OCI-LY3 (cell line): ENCODE results near the gene CROCC.
"Not testable (repeated sequence)": the region's sequence is repeated elsewhere in the genome, so short reads cannot be mapped to it uniquely, and the experiment has no call there.

Source experiments
- H2AFZ ChIP-seq: fragments of 200-600, 300-600 bp; shearing (Covaris generic); 2 replicates; pipeline ENCODE4 v1.6.0; 2014; ENCODE audit warnings: antibody characterized with exemption, low read depth, low read length
- H3K27ac ChIP-seq: fragments of 200-600, 300-600 bp; sonication (generic); 2 replicates; pipeline ENCODE4 v1.5.1; 2014; ENCODE audit warnings: mild to moderate bottlenecking, low read length, moderate library complexity, mixed read lengths
- H3K27me3 ChIP-seq: fragments of 200-600, 300-600 bp; sonication (generic); 2 replicates; pipeline ENCODE4 v1.6.1; 2014; ENCODE audit warnings: low read depth, low read length, mixed read lengths
- H3K36me3 ChIP-seq: fragments of 200-600, 300-600 bp; sonication (generic); replicated peaks from 2 replicates; pipeline ENCODE3; 2014; ENCODE audit warnings: low read depth, low read length, mixed read lengths
- H3K4me1 ChIP-seq: fragments of 300-600, 200-600 bp; sonication (generic); 2 replicates; pipeline ENCODE4 v1.6.1; 2014; ENCODE audit warnings: low read length, mixed read lengths
- H3K4me2 ChIP-seq: fragments of 200-600, 300-600 bp; sonication (generic); 2 replicates; pipeline ENCODE4 v1.6.1; 2014; ENCODE audit warnings: low read length, mixed read lengths
- H3K4me3 ChIP-seq: fragments of 300-600, 200-600 bp; sonication (generic); 2 replicates; pipeline ENCODE4 v1.5.1; 2014; ENCODE audit warnings: antibody characterized with exemption, mild to moderate bottlenecking, low read length, moderate library complexity
- H3K79me2 ChIP-seq: fragments of 300-600, 200-600 bp; shearing (Covaris generic); 2 replicates; pipeline ENCODE4 v1.6.1; 2014; ENCODE audit warnings: mild to moderate bottlenecking, low read length, mixed read lengths
- H3K9ac ChIP-seq: fragments of 300-600, 200-600 bp; shearing (Covaris generic); 2 replicates; pipeline ENCODE4 v1.6.0; 2014; ENCODE audit warnings: mild to moderate bottlenecking, low read length, moderate library complexity
- H3K9me3 ChIP-seq: fragments of 200-600, 300-600 bp; shearing (Covaris generic); 2 replicates; pipeline ENCODE4 v1.6.1; 2014; ENCODE audit warnings: low read length, mixed read lengths; ENCODE audit not compliant: insufficient read depth
- H4K20me1 ChIP-seq: fragments of 200-600, 300-600 bp; sonication (generic); 2 replicates; pipeline ENCODE4 v1.6.1; 2016; ENCODE audit warnings: low read length, mixed read lengths; ENCODE audit not compliant: insufficient read depth
- EZH2phosphoT487 ChIP-seq: fragments of 200-600 bp; shearing (Covaris generic); IDR thresholded peaks from 2 replicates; pipeline ENCODE4 v1.6.1; 2018; ENCODE audit warnings: antibody characterized with exemption, mixed run types, low read depth
- TF ChIP-seq, protein P1 (sequence below): fragments of 200-600, 300-600 bp; sonication (generic); IDR thresholded peaks from 2 replicates; pipeline ENCODE4 v1.5.1; 2014; ENCODE audit warnings: antibody characterized with exemption, low read length, low read depth

The CROCC gene

DNA sequence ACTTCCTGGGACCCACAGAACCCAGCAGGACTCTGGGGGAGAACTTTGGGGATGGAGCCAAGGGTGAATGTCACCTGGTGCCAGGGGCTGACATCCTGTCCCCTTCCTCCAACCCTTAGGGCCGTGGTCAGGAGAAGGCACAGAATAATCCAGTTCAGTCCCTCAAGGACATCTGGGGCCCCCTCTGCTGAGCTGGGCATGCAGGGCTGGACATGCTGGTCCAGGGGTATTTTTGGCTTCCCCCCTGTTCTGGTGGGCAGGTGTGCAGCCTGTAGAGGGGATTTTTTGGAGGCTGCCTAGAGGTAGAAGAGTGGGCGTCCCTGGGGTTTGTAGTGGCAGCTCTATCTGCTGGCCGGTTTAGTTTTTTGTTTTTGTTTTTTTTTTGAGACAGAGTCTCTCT lies 3.4 kb upstream of the CROCC start:
- H3K4me3 ChIP-seq, result no peak overlapping the region
- TF ChIP-seq, protein P1, sequence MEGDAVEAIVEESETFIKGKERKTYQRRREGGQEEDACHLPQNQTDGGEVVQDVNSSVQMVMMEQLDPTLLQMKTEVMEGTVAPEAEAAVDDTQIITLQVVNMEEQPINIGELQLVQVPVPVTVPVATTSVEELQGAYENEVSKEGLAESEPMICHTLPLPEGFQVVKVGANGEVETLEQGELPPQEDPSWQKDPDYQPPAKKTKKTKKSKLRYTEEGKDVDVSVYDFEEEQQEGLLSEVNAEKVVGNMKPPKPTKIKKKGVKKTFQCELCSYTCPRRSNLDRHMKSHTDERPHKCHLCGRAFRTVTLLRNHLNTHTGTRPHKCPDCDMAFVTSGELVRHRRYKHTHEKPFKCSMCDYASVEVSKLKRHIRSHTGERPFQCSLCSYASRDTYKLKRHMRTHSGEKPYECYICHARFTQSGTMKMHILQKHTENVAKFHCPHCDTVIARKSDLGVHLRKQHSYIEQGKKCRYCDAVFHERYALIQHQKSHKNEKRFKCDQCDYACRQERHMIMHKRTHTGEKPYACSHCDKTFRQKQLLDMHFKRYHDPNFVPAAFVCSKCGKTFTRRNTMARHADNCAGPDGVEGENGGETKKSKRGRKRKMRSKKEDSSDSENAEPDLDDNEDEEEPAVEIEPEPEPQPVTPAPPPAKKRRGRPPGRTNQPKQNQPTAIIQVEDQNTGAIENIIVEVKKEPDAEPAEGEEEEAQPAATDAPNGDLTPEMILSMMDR, result no peak
- TF ChIP-seq EZH2phosphoT487, result no peak
- H2AFZ ChIP-seq, result no peak overlapping the region
- no peaks in the 10 kb centered on the region for H3K9me3 ChIP-seq
- no peaks in the 10 kb centered on the region for H3K79me2 ChIP-seq
- H3K27ac ChIP-seq, result no peak overlapping the region
- H4K20me1 ChIP-seq, result no peaks in the 10 kb centered on the region
- peaks cover 8% of the 10 kb centered on the region for H3K4me1 ChIP-seq
- H3K9ac ChIP-seq, result no peak overlapping the region
- H3K4me2 ChIP-seq, result no peak overlapping the region
- no peaks in the 10 kb centered on the region for H3K36me3 ChIP-seq
- no peaks in the 10 kb centered on the region for H3K27me3 ChIP-seq

DNA sequence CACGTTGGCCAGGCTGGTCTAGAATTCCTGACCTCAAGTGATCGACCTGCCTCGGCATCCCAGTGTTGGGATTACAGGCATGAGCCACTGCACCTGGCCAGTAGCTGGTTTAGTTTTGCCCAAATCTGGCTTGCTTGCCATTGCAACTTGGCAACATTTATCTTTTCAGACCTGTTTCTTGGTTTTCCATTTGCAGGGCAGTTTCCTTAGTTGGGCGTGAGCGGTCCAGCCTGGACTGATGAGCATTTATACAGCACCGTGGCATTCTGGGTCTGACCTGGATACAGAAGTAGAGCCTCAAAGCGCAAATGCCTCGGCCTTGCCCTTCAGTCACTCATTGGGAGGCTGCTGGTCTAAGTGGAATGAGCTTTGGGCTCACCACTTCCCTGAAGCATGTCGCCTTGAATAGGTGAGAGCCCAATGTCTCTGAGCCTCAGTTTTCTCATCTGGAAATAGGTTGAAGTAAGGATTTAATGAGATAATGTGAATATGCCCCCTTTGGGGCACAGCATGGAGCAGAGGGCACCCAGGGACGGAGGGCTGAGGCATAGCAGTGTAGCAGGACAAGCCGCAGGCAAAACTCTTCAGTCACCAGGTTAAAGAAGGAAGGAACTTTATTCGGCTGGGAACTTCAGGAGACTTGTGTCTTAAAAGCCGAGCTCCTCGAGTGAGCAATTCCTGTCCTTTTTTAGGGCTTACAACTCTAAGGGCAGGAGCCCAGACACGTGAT lies 2.6 kb upstream of the CROCC start:
- H3K4me3 ChIP-seq, H3K79me2 ChIP-seq, H3K36me3 ChIP-seq, H4K20me1 ChIP-seq, H2AFZ ChIP-seq, H3K4me1 ChIP-seq, H3K4me2 ChIP-seq, H3K27me3 ChIP-seq, H3K9ac ChIP-seq, H3K27ac ChIP-seq, H3K9me3 ChIP-seq: not testable (repeated sequence)

DNA sequence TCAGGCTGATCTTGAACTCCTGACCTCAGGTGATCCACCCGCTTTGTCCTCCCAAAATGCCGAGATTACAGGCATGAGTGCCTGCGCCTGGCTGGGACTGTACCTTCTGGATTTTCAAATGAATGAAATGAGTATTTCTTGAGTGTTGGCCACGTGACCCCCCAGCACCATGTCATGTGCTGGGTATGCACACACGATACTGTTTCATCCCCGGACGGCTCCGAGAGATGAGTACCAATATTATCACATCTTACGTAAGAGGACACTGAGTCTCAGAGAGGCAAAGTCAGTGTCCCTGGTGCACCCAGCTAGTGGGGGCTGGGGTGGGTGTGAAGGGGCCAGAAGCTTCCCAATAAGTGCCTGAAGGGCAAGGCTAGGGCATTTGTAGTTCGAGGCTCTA lies 780 bp upstream of the CROCC start:
- Histone ChIP-seq H3K9me3 (no peaks in the 10 kb centered on the region), H3K79me2 (no peaks in the 10 kb centered on the region), H2AFZ (no peak overlapping the region; the same call in 1 of the 2 replicates), H3K4me3 (peak overlapping the region; percentile 83), H4K20me1 (no peaks in the 10 kb centered on the region), H3K36me3 (no peaks in the 10 kb centered on the region), H3K9ac (peak overlapping the region; percentile 50; the same call in 1 of the 2 replicates), H3K4me1 (0 out of 2 replicates have a peak, but pooled peaks cover 6% of the 10 kb centered on the region), H3K4me2 (peak overlapping the region; percentile 90), H3K27ac (no peak overlapping the region), H3K27me3 (no peaks in the 10 kb centered on the region)
- no peak for TF ChIP-seq EZH2phosphoT487
- TF ChIP-seq, protein P1, result no peak

DNA sequence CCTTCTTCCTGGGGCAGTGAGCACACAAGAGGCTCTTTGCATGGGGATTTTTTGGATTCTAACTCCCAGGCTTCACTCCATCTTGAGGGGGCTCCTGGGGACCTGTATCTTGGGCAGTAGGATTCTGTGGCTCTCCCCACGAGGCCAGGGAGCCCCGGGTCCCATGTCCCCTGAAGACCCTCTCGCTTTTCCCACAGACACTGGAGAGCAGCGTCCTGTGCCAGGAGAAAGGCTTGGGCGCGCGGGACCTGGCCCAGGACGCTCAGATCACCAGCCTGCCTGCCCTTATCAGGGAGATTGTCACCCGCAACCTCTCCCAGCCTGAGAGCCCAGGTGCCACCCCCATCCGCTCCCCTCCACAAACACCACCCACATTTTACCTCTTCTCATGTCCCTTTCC lies 735 bp downstream of the CROCC start:
- Histone ChIP-seq H3K9ac (no peak overlapping the region), H3K4me2 (peak overlapping the region; percentile 90), H4K20me1 (no peaks in the 10 kb centered on the region), H3K27ac (no peak overlapping the region), H3K9me3 (no peaks in the 10 kb centered on the region), H3K4me1 (0 out of 2 replicates have a peak, but pooled peaks cover 6% of the 10 kb centered on the region), H3K36me3 (no peaks in the 10 kb centered on the region), H3K4me3 (0 out of 2 replicates have a peak overlapping the region, but pooled peaks have one; percentile 83), H3K79me2 (no peaks in the 10 kb centered on the region), H3K27me3 (no peaks in the 10 kb centered on the region), H2AFZ (no peak overlapping the region)
- TF ChIP-seq, protein P1, result no peak
- no peak for TF ChIP-seq EZH2phosphoT487
